ENCODE data around the gene ST8SIA5.

The ST8SIA5 gene

DNA sequence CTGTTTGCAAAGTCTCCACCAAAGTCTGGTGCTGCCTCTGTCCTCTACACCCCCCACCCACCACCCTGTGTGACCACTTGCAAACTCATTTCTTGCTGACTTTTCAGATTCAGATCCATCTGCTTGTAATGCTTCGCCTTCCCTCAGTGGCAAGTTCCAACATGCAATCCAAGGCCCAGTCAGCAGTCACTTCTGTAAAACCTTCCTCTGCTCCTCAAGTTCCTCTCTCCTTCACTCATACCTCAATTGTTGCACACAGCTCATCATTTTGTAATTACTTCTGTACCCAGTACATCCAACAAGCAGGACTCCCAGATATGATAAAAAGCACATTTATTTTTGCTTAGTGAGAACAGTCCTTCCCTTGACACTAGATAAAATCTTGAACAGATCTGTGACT lies 93.3 kb downstream of the ST8SIA5 start:
- DNase-seq: no peak

DNA sequence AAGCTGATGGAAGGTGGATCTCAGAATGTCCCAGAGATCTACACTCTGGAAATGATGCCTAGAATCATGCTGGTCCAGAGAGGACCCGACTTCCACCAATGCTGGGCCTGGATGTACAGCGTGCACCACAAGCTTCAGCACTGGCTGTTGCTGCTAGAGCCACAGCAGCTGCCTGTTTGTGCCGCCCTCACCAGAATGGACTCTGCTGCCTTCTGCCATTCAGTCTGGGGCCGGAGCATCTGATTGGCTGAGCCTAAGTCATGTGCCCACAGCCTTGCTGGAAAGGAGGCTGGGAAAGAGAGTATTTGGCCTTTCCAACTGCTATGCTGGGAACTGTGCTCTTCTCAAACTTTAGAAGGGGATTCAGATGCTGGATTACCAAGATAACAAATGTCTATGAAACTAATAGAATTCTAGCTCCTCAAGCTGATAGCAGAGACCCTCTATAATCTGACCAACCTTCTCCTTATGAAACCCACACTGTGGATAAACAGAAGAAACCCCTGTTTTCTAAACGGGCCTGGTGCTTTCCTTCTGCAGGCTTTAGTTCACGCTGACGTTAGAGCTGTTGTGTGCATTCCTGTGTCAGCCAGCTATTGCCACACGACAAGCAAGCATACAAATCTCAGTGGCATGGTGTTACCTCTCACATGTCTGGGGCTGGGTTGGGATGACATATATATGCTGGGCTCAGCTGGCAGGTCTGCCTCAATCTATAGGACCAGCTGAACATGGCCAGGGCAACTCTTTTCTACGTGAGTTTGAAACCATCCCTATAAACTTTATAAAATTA lies 95.7 kb downstream of the ST8SIA5 start:
- DNase-seq: no peak

DNA sequence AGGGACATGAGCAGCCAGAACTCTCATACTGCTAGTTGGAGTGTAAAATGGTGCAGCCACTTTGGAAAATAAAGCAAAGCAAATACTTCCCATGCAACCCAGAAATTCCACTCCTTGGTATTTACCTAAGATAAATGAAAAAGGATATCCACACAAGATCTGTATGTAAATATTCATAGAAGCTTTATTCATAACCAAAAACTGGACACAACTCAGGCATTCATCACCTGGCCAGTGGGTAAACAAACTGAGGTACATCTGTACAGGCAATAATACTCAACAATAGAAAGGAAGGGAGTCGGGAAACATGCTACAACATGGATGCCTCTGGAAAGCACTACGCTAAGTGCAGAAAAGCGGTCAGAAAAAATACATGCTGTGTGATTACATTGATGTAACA lies 97.4 kb downstream of the ST8SIA5 start:
- DNase-seq: no peak

DNA sequence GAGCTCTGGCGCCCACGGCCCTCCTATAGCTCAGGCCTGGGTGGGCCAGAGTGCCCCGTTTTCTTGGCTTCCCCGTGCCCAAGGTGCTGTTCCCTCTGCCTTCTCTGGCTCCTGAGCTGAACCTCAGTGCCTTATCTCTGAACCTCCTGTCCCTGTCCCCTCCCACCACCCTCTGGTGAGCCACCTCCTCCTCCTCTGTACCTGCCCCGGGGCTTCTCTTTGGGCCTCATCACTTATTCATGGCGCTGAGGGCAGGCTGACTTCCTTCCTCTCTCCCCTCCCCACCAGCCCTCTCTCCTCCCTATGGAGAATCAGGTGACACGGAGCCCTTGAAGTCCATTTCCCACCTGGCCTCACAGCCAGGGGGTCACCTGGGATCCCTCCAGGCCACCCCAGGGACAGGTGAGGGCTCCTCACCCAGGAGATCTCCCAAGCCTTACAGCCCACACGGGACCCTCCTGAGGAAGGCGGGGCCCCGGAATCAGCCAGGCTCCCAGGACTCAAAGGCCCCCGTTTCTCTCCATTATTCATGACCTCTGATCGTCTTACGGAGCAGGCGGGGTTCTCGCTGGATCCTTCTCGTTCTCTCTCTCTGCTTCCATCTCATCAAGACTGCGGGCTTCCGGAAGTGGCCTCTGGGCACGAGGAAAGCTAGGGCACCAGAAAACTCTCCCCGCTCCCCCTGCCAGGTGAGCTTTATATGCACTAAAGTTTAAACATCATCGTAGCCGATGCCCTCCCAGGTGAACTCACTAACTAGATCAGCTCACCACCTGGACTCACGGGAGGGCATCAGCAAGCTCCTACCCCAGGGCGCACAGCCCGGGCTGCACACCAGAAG lies 99.5 kb downstream of the ST8SIA5 start, which contains the start of gene LOXHD1:
LOXHD1 (minus strand) TSS at position 106 of the 841 bp plus-strand sequence. CDS start 187 bp downstream, outside the sequence.
- DNase-seq: no peak

DNA sequence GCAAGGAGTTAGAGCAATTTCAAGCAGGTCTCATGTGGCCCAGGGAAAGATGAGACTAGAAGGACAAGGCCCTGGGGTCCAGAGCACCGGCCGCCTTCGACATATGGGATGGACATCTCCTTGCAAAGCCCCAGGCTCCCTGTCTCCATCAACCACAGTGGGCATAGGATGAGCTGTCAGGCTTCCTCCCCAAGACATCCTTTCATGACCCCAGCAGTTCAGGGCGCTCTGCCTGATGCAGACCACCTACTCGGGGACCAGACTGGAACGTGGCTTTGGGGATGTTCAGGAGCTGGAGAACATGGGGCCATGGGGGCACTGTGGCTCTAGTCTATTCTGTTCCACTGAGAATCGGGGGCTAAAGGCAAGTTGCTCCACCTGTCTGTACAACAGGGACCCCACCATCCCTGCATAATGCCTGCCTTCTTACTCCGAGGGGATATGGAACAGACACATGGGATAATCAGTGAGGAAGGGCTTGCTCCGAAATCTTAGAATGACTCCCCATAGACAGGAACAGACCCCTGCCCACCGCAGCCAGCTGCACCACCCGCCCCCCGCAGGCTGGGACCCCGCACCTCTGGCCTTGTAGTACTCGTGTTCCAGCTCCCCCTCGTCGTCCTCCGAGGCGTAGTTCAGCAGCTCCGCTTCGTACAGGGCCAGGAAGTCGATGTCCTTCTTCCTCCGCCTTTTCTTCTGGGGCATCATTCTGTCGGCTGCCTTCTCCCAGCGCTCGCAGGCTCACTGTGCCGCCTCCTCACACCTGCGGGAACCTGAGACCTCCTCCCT lies 100.3 kb downstream of the ST8SIA5 start:
- DNase-seq: no peak

DNA sequence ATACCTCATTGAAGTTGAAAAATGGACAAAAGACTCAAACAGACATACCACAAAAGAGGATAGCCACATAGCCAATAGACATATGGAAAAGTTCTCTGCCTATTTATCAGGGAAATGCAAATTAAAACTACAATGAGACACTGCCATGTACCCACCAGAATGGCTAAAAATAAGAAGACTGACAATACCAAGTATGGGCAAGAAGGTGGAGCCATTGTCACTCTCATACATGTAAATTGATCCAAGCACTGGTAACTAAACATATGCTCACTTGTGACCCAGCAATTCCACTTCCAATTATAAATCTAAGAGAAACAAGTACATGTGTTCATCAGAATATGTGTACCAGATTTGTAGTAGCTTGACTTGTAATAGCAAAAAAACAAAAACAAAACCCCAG lies 104.5 kb downstream of the ST8SIA5 start:
- DNase-seq: no peak

DNA sequence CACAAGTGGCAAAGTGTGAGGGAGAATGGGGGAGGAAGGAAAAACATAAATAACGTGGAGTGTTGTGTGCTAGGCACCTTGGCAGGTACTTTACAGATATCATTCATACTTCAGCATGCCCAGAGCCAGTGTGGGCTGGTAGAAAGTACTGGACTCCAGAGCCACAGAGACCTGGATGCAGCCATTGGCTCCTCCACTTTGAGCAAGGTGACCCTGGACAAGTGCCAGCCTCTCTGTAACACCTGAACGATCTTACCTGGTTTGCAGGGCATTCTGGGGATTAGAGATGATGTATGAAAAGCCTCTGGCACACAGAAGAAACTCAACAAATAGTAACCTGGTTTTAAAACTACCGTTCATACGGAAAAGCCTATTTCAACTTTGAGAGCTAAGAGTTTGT lies 106.2 kb downstream of the ST8SIA5 start:
- no peak for DNase-seq

DNA sequence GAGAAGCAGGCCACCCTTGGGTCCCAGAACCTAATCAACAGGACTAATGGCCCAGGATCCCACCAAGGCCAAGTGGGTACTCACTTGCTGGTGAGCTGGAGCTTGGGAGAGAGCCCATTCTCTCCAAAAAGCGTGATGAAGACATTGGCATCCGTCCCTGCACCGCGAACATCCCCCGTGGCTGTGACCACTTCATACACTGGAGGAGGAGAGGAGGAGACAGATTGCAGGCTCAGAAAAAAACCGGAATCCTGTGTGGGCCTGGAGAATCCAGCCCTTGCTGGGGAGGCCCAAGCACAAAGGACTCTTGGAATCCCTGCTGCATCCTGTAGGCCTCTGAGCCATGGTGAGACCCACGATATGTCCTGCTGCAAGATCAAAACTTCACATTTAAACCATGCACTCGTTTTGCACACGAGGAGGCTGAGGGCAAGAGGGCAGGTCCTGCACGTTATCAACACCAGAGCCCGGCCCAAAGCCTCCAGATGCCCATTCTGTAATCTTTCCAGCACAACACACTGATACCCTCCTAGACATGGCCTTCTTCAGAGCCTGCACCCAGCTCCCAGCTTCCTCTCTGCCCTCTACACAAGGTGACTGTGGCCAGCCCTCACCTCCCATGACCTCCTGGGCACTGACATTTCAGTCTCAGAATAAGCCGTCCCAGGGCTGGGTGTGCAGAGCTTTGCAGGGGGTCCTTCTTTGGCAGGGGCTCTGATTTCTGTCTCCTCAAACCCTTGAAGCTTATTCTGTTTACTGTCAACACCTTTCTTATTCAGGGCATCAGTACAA lies 107.6 kb downstream of the ST8SIA5 start:
- DNase-seq: no peak

DNA sequence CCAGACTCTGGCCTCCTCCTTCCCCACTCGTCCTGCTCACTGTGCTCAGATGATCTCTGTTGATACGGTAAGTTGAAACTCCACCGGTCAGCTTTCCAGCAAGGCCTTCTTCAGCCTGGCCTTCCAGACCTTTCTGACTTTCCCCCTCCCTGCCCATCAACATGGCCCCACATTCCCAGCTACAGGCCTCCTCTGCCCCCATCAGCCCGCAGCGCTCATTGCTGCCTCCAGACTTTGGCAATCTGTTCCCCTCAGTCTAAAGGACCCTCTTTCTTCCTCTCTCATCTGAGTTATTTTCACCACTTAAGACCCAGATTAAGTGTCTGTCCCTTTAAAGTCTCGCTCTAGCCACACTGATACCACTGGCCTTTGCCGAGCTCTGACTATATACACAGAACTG lies 110.4 kb downstream of the ST8SIA5 start:
- DNase-seq: no peak

DNA sequence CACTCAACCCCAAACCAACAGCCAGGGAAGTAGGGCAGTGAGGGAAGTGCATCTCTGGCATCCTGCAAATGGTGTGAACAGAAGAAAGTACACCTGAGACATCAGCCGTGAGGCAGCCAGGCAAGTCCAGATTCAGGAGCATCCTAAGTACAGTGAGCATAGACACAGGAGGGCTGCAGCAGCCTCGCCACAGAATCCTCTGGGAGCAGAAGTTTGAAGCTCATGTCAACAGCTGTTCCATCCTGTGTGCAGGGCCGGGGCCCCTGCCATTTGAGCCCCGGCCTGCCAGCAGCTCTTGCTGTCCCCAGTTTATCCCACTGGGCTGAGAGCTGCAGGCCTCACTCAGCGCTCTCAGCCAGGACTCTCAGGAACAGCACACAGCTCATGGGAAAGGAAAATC lies 114.3 kb downstream of the ST8SIA5 start:
- DNase-seq: no peak

DNA sequence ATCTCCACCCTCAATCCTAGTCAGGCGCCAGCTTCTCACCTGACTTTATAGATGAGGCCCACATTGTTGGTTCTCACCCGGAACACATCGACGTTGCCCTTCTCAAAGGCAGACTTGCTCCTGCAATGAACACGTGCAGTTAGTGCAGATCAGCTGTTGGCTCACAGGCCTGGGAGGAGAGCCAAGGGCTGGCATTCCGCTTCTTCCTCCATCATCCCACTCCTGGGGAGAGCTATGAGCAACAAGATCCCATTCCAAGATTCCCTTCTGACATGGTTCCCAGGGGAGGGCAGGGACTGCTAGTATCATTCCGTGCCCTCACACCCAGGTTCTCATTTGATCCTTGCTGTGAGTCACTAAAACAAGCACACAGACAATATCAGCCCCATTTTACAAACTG lies 114.9 kb downstream of the ST8SIA5 start:
- no peak for DNase-seq

DNA sequence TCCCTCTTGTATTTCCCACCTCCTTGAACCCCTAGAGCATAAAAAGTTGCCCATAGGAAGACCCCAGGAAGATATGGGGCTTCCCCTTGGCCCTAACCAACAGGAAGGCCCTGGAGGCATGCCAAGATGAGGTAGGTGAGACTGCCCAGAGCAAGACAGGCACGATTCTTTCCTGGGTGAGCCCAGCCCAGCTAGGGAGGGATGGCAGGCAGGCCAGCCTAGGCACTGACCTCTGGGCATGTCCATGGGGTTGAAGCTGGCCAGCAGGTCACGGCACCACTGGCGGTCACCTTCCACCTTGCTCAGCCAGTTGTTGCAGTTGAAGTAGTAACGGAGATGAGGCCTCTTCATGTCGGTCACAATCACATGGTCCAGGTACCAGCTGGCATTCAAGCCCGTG lies 117.5 kb downstream of the ST8SIA5 start:
- no peak for DNase-seq

DNA sequence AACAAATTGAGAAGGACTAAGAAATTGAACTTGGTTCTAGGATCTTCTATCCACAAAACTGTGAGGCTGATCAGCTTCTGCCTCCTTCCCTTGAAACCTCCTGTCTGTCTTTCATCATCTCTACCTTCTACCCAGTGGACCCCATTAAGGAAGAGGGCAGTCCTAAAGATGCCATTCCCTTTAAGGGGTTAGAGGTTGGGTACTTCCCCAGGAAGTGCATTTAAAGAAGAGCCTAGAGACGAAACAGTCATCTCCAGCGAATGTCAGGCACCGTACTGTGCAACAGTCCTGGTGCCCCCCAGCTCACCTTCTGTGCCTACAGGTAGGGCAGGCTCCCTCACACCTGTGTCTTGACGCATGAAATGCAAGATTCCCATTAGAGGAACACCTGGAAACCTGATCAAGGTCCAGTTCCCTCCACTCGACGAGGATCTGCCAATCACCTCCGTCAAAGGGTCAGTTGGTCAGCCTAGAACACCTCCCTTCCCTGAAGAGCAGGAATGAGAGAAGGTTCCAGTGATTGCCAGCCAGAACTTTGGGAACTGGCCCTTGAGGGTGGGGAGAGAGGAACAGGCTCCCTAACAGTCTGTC lies 120.7 kb downstream of the ST8SIA5 start:
- DNase-seq: no peak

DNA sequence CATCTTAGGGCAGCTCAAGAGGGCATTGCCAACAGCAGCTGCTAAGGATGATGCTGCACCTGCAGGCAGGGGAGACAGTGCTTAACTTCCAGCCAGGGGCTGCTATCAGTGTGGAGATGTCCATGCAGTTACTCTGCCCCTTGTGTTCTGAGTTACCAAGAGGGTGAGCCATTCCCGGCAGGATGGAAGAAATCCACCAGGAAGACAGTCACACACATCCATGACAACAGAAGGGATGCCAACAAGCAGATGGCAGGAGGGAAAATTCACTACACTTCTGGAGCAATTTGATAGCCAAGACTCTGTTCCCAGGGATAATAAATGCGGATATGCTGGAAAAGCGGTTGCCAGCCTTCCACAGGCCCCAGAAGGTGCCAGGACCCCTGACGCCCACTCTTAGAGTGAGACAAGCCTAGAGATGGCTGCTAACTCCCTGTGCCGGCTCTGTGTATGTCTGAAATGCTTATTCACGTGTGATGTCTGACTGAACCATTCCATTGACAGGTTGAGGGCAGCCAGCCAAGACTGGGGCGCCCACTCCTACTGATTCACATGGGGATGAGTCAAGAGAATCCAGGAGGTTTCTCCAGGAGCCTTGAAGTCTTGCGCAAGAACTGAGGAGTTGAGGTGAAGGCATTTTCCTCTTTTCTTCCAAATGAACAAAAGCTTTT lies 124.3 kb downstream of the ST8SIA5 start:
- no peak for DNase-seq

DNA sequence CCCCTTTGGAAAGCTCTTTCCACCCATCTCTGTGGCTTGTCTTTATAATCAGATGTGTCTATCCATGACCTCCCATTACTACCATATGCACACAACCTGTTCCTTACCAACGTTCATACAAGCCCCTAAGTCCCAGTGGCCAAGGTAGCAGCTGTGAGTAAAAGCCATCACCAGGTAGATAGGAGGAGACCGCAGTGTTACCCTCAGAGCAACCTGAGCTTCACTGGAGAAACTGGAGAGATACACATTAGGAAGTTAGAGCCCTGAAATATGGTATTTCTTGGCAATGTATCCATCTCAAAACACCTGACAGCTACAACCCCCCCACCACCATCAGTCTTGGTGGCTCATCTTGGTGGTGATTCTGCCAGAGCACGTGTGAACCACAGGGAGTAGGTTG lies 125.9 kb downstream of the ST8SIA5 start:
- no peak for DNase-seq

DNA sequence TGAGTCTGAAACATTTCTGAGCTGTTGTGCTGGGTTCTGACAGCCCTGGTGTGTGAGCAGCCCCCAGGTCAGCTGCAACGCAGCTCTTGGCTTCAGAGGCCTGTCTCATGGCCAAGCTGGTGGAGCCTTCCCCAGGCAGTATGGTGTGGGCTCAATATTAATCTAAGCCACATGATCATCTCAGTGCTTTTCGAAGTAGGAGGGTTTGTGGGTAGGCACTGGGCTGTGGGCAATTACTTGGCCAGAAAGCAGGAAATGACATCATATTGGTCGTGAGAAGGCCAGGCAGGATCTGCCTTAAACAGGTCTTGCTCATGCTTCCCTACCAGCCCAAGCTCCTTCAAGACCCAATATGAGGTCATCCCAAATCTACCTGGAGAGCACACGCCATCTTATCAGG lies 126.7 kb downstream of the ST8SIA5 start:
- DNase-seq: no peak

DNA sequence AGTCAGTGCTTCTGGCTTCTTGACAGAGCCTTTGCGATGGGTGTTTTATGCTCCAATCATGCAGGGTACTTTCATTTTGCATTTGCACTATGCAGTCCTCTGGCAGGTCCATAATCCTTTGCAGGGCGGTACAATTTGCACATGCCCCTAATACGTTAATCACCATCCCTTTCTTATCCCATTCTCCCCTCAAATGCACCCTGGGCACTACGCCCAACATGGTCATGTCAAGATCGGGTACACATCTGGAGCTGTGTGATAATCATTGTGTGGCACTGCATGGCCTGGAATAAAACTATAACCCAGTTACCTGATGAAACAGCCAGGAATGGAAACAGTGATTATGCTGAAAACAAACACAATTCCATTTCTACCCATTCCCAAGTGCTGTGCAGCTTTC lies 127.5 kb downstream of the ST8SIA5 start:
- no peak for DNase-seq

DNA sequence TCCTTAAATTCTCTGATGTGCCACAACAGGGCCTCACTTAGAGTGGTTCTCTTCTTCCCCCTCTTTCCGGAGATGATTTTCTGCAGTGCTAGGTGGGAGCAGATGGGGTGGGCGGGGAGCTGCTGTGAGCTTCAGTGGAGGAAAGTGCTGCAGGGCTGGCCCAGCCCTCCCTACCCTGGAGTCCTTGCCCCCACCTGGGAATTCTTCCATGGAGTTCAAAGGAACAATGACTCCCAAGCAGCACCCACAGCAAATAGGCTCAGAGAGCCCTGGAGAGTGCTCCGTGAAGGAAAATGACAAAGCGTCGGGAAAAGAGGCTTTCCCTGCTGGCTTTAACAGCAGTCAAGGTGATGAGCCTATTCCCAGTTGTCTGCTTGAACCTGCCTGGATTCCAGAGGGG lies 128.6 kb downstream of the ST8SIA5 start:
- DNase-seq: no peak

DNA sequence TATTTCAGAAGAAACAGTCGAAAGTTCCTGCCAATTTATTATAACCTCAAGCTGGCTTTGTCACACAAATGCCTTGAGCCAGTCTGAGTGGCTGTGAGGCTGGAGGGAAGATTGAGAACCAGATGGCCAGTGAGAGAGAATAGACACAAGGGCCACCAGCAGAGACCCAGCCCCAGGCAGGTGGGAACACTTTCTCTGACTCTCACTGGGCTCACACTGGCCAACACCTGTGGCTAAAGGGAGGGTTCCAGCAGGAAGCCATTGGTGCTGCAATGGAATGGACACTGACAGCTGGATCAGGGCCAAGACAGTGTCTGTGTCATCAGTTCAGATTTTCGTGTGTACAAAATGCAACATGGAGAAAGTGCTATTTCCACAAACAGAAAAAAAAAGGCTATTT lies 129.7 kb downstream of the ST8SIA5 start:
- DNase-seq: no peak

DNA sequence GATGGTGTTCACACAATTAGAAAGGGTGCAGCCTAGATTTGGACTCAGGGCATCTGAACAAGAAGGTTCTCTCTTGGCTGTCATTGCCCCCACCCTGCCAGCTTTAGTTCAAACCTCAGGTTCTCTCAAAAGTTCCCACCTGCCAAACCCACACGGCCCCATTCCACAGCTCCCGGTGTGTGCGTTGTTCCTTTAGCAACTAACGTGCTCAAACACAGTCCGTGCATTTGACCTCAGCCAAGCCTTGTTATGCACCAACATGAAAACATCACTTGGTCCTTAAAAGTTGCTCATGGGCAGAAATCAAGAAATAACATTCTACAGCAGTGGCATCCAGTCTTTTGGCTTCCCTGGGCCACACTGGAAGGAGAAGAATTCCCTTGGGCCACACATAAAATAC lies 131.8 kb downstream of the ST8SIA5 start:
- DNase-seq: no peak

DNA sequence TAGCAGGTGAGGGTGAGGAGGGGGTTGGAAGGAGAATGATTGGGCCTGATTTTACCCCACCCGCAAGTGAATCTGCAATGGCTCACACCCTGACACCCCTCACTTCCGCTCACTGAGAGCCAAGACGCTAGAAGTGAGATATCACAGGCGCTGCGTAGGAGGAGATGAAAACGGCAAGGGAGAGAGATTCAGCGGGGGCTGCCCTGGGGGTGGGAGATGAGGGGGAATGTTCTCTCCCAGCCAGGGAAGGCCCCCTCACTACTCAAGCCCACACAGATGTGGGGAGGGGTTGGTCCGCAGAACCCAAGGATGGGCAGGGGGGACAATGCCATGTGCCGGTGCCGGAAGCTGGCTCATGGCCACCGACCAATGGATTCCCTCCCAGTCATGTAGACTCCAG lies 132.7 kb downstream of the ST8SIA5 start:
- no peak for DNase-seq

DNA sequence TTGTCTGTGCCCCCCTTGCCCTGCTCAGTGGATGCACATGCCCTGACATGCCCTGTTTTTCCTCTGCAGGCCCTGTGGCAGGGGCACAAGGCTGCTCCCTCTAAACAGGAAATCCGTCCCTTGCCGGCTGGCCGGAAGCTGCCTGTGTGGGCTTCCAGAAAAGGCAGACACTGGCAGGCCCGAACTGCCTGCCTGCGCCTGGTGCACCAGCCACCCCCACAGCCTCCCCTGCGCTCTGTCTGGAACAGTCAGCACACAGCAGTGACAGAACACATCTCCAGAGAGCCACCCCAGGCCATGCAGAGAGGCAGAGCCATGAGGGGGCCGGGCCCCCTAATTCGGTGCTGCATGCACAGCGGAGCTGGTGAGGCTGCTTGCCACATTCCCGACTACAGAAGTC lies 133.3 kb downstream of the ST8SIA5 start:
- DNase-seq: peak; percentile 87 to 90

Data from Kasumi-1 (cell line).